Hippocampal formation (tissue), 2 donors: ENCODE measurements around the gene SHROOM4.
A peak's percentile ranks its signal among the peaks of the same experiment; 100 is the strongest.

Experiments
- DNase-seq, 2 donors: peaks; one replicate each; lab custom pipeline; 2025; lab: John Stamatoyannopoulos, UW

SHROOM4 gene

GRCh38 chrX:50813843-50814661, at the start of gene SHROOM4:
SHROOM4 (minus strand) TSS chrX:50814194; CDS start chrX:50814018, 176 bp downstream.
- DNase-seq, result peak; percentile 55 to 68

GRCh38 chrX:50863471-50863870, 49.5 kb upstream of the SHROOM4 start:
- DNase-seq, result no peak

- DNase-seq, result no peak
Measured at GRCh38 chrX:50860518-50860917, 46.5 kb upstream of the SHROOM4 start.

GRCh38 chrX:50858548-50858947, 44.6 kb upstream of the SHROOM4 start:
- no peak for DNase-seq

GRCh38 chrX:50853399-50853798, 39.4 kb upstream of the SHROOM4 start:
- peak in 1 of 2 donors; percentile 1 for DNase-seq

- DNase-seq, result no peak
Measured at GRCh38 chrX:50852524-50852923, 38.5 kb upstream of the SHROOM4 start.

GRCh38 chrX:50842221-50842620, 28.2 kb upstream of the SHROOM4 start:
- DNase-seq, result no peak

- DNase-seq, result no peak
Measured at GRCh38 chrX:50839730-50840129, 25.7 kb upstream of the SHROOM4 start.

GRCh38 chrX:50838820-50839600, 25.0 kb upstream of the SHROOM4 start:
- DNase-seq, result no peak

GRCh38 chrX:50827996-50828395, 14.0 kb upstream of the SHROOM4 start:
- DNase-seq, result no peak

GRCh38 chrX:50825825-50826224, 11.8 kb upstream of the SHROOM4 start:
- no peak for DNase-seq

GRCh38 chrX:50818986-50819385, 5.0 kb upstream of the SHROOM4 start:
- no peak for DNase-seq

GRCh38 chrX:50815120-50815519, 1.1 kb upstream of the SHROOM4 start:
- DNase-seq, result peak in 1 of 2 donors; percentile 39

- peak; percentile 68 to 85 for DNase-seq
Measured at GRCh38 chrX:50814701-50815100, 707 bp upstream of the SHROOM4 start.

GRCh38 chrX:50812995-50813842, 775 bp downstream of the SHROOM4 start:
- DNase-seq, result no peak

- no peak for DNase-seq
Measured at GRCh38 chrX:50805276-50805675, 8.7 kb downstream of the SHROOM4 start.

- DNase-seq, result no peak
Measured at GRCh38 chrX:50801135-50801534, 12.9 kb downstream of the SHROOM4 start.

GRCh38 chrX:50799531-50799961, 14.4 kb downstream of the SHROOM4 start:
- DNase-seq, result no peak

GRCh38 chrX:50798783-50799182, 15.2 kb downstream of the SHROOM4 start:
- no peak for DNase-seq

- DNase-seq, result no peak
Measured at GRCh38 chrX:50787099-50787498, 26.9 kb downstream of the SHROOM4 start.

GRCh38 chrX:50780144-50780543, 33.9 kb downstream of the SHROOM4 start:
- DNase-seq, result no peak

- DNase-seq, result no peak
Measured at GRCh38 chrX:50779694-50780093, 34.3 kb downstream of the SHROOM4 start.
